ENCODE data around the gene TOR3A. TPM values are rescaled to one million over a fixed set of nuclear protein-coding genes. Genes with fewer than 3 reads are reported as not detected.

TOR3A gene
- total and polyA plus RNA-seq, 2 of the 13 experiments (the other 11 are each of a cell fraction or from before 2014, with no cell fraction given): 14.7 to 28.4 TPM

GRCh38 chr1:179104611-179105250 is 22.9 kb downstream of the TOR3A start (continued):
- TF ChIP-seq ZNF251 (CRISPR knock-in tag; IDR thresholded peaks at IDR 0.05) (no peak), DDIT3 (CRISPR knock-in tag; IDR thresholded peaks at IDR 0.05) (no peak), HNF4A (CRISPR knock-in tag; IDR thresholded peaks at IDR 0.05) (peak; percentile 98), POLR2AphosphoS5 (IDR thresholded peaks at IDR 0.05; ENCODE audit: low read depth, low read length) (0 out of 2 replicates have a peak, but pooled peaks have one; percentile 34), MXI1 (IDR thresholded peaks at IDR 0.05; ENCODE audit: borderline replicate concordance, low read depth, low read length) (peak; percentile 61; the same call in 1 of the 3 replicates), ZNF780A (CRISPR knock-in tag; IDR thresholded peaks at IDR 0.05) (no peak), ARNT2 (CRISPR knock-in tag; IDR thresholded peaks at IDR 0.05; ENCODE audit: low read depth) (0 out of 2 replicates have a peak, but pooled peaks have one; percentile 43), GFI1 (CRISPR knock-in tag; IDR thresholded peaks at IDR 0.05; ENCODE audit: borderline replicate concordance) (peak; percentile 93), ZBTB25 (CRISPR knock-in tag; IDR thresholded peaks at IDR 0.05) (0 out of 2 replicates have a peak, but pooled peaks have one; percentile 59), HIC2 (CRISPR knock-in tag; IDR thresholded peaks at IDR 0.05; ENCODE audit: low read depth) (peak; percentile 72; the same call in 1 of the 2 replicates), ZGPAT (CRISPR knock-in tag; IDR thresholded peaks at IDR 0.05) (peak; percentile 81), CERS6 (CRISPR knock-in tag; IDR thresholded peaks at IDR 0.05) (no peak), ZNF710 (CRISPR knock-in tag; IDR thresholded peaks at IDR 0.05; ENCODE audit: borderline replicate concordance) (peak; percentile 73; the same call in 1 of the 2 replicates), ZNF430 (CRISPR knock-in tag; IDR thresholded peaks at IDR 0.05) (0 out of 2 replicates have a peak, but pooled peaks have one; percentile 43), ZC3H13 (CRISPR knock-in tag; IDR thresholded peaks at IDR 0.05) (no peak), PBX2 (CRISPR knock-in tag; IDR thresholded peaks at IDR 0.05) (peak; percentile 39; the same call in 1 of the 2 replicates), MED8 (CRISPR knock-in tag; IDR thresholded peaks at IDR 0.05; ENCODE audit: insufficient replicate concordance) (no peak), IRF2 (CRISPR knock-in tag; IDR thresholded peaks at IDR 0.05) (peak; percentile 70; the same call in 1 of the 2 replicates), ZNF484 (CRISPR knock-in tag; IDR thresholded peaks at IDR 0.05; ENCODE audit: borderline replicate concordance, low read depth) (no peak), ZNF10 (CRISPR knock-in tag; IDR thresholded peaks at IDR 0.05; ENCODE audit: borderline replicate concordance, low read depth) (no peak)

Data from HepG2 (cell line).